PC-3 (cell line): ENCODE data around the gene SP140. TPM values are rescaled to one million over a fixed set of nuclear protein-coding genes. Genes with fewer than 3 reads are reported as not detected.
"Not testable (repeated sequence)": the region's sequence is repeated elsewhere in the genome, so short reads cannot be mapped to it uniquely, and the experiment has no call there.

ENCODE experiments used
- ATAC-seq: fragments of 200-7000 bp; cut with Tn5 transposase; 2 replicates; pipeline ENCODE4 v1.9.1; 2020; ENCODE audit warnings: mild to moderate bottlenecking, moderate library complexity
- BruUV-seq: library from RNA; stranded (reverse); fragments of 400-500 nt; replicated peaks from 2 replicates; lab custom pipeline; 2021; lab: Mats Ljungman, UMichigan
- CTCF ChIA-PET: fragments of 300-600 bp; sonication (Branson Sonifier 250); formaldehyde crosslinking; loops from one replicate; lab custom pipeline; 2022; ENCODE audit warnings: antibody characterized with exemption; lab: Charles Lee
- POLR2A ChIA-PET: fragments of 300-600 bp; sonication (Branson Sonifier 250); formaldehyde crosslinking; loops from one replicate; lab custom pipeline; 2022; ENCODE audit warnings: antibody characterized with exemption; ENCODE audit not compliant: unreplicated experiment; lab: Charles Lee
- DNase-seq: peaks from one replicate; pipeline ENCODE4 v3.0.0-alpha.2; 2015
- H2AFZ ChIP-seq: fragments of 300-600 bp; sonication (generic); 2 replicates; pipeline ENCODE4 v1.6.0; 2016; ENCODE audit warnings: antibody characterized with exemption, low read length
- H3F3A ChIP-seq: fragments of 300-600 bp; sonication (generic); one replicate; pipeline ENCODE4 v1.6.0; 2017; ENCODE audit warnings: antibody characterized with exemption, low read length, control low read depth, mild to moderate bottlenecking; ENCODE audit not compliant: unreplicated experiment
- H3K27ac ChIP-seq: fragments of 300-600 bp; sonication (generic); 2 replicates; pipeline ENCODE4 v1.5.1; 2016; ENCODE audit warnings: mild to moderate bottlenecking, low read length
- H3K27me3 ChIP-seq: fragments of 300-600 bp; sonication (generic); 2 replicates; pipeline ENCODE4 v1.6.1; 2016; ENCODE audit warnings: low read length, mixed read lengths
- H3K36me3 ChIP-seq: fragments of 300-600 bp; sonication (generic); 2 replicates; pipeline ENCODE4 v1.6.1; 2016; ENCODE audit warnings: low read depth, mixed run types, low read length, mixed read lengths
- H3K4me1 ChIP-seq: fragments of 300-600 bp; sonication (generic); 2 replicates; pipeline ENCODE4 v1.5.1; 2016; ENCODE audit warnings: low read length; ENCODE audit not compliant: insufficient read depth
- H3K4me2 ChIP-seq: fragments of 300-600 bp; sonication (generic); 2 replicates; pipeline ENCODE4 v1.6.0; 2016; ENCODE audit warnings: low read length
- H3K4me3 ChIP-seq: fragments of 300-600 bp; sonication (generic); 2 replicates; pipeline ENCODE4 v1.5.1; 2016; ENCODE audit warnings: mild to moderate bottlenecking, low read length, mixed read lengths
- H3K79me2 ChIP-seq: fragments of 300-600 bp; sonication (generic); 2 replicates; pipeline ENCODE4 v1.6.1; 2017; ENCODE audit warnings: low read length, mixed read lengths
- H3K9ac ChIP-seq: fragments of 300-600 bp; sonication (generic); 2 replicates; pipeline ENCODE4 v1.6.0; 2016; ENCODE audit warnings: mild to moderate bottlenecking, low read length
- H3K9me2 ChIP-seq: fragments of 300-600 bp; sonication (generic); replicated peaks from 2 replicates; pipeline ENCODE4 v1.6.1; 2016; ENCODE audit warnings: mixed run types, low read length, mixed read lengths
- H3K9me3 ChIP-seq: fragments of 300-600 bp; sonication (generic); 2 replicates; pipeline ENCODE4 v1.6.1; 2016; ENCODE audit warnings: low read length, mixed read lengths
- H4K20me1 ChIP-seq: fragments of 300-600 bp; sonication (generic); 2 replicates; pipeline ENCODE4 v1.6.1; 2016; ENCODE audit warnings: low read length, mixed read lengths
- CTCF ChIP-seq: fragments of 300-600 bp; sonication (generic); conservative IDR thresholded peaks from 2 replicates; pipeline ENCODE4 v1.5.1; 2017; ENCODE audit warnings: antibody characterized with exemption, low read depth, mild to moderate bottlenecking, low read length
- EZH2 ChIP-seq: fragments of 300-600 bp; sonication (generic); IDR thresholded peaks from one replicate; pipeline ENCODE4 v1.6.1; 2017; ENCODE audit warnings: antibody characterized with exemption, mild to moderate bottlenecking, low read length; ENCODE audit not compliant: unreplicated experiment
- EZH2phosphoT487 ChIP-seq: fragments of 300-600 bp; sonication (generic); IDR thresholded peaks from 2 replicates; pipeline ENCODE4 v1.6.1; 2018; ENCODE audit warnings: mild to moderate bottlenecking, antibody characterized with exemption, low read length, borderline replicate concordance
- intact Hi-C: fragments of 100-400 bp; cut with micrococcal nuclease; formaldehyde crosslinking; loops from 2 replicates; pipeline ENCODE4 v1.9.0; 2023
- total RNA-seq: library from RNA; depleted of rRNA; stranded (reverse); fragments of >200 nt; gene quantifications from 2 replicates; pipeline ENCODE4 v1.2.3, GENCODE V29; 2014

SP140 gene
- total RNA-seq, 1 experiment from 2014 or later: not detected

- Histone ChIP-seq H3K27ac (no peak overlapping the region), H3K4me3 (no peak overlapping the region), H3K27me3 (no peaks in the 10 kb centered on the region), H3K4me2 (no peak overlapping the region), H3K36me3 (no peaks in the 10 kb centered on the region), H3K4me1 (no peaks in the 10 kb centered on the region), H3K79me2 (no peaks in the 10 kb centered on the region), H4K20me1 (no peaks in the 10 kb centered on the region), H3K9ac (no peak overlapping the region), H3K9me2 (no peaks in the 10 kb centered on the region), H3F3A (no peaks in the 10 kb centered on the region), H3K9me3 (no peaks in the 10 kb centered on the region), H2AFZ (no peak overlapping the region)
- no peak for ATAC-seq
- POLR2A ChIA-PET: no interaction called here
- BruUV-seq: no TSS peak
- CTCF ChIA-PET: no interaction called here
- intact Hi-C loops: no loop called here
- TF ChIP-seq CTCF (no peak), EZH2 (no peak), EZH2phosphoT487 (no peak)
- no peak for DNase-seq
Measured at GRCh38 chr2:230306474-230306873, 80.9 kb downstream of the SP140 start.

GRCh38 chr2:230307485-230307884 lies 81.9 kb downstream of the SP140 start:
- Histone ChIP-seq H3K4me3 (no peak overlapping the region), H3K9me2 (no peaks in the 10 kb centered on the region), H4K20me1 (no peaks in the 10 kb centered on the region), H3K4me2 (no peak overlapping the region), H3K9me3 (no peaks in the 10 kb centered on the region), H3K9ac (no peak overlapping the region), H3F3A (no peaks in the 10 kb centered on the region), H3K79me2 (no peaks in the 10 kb centered on the region), H2AFZ (no peak overlapping the region), H3K36me3 (no peaks in the 10 kb centered on the region), H3K4me1 (no peaks in the 10 kb centered on the region), H3K27me3 (no peaks in the 10 kb centered on the region), H3K27ac (no peak overlapping the region)
- ChIA-PET CTCF (no interaction called here), POLR2A (no interaction called here)
- no TSS peak for BruUV-seq
- ATAC-seq: no peak
- no peak for TF ChIP-seq CTCF
- no peak for TF ChIP-seq EZH2phosphoT487
- TF ChIP-seq EZH2: no peak
- no peak for DNase-seq
- intact Hi-C loops: no loop called here

GRCh38 chr2:230308402-230309000 lies 83.0 kb downstream of the SP140 start:
- Histone ChIP-seq H3K9me2 (no peaks in the 10 kb centered on the region), H3K27ac (no peak overlapping the region), H3K9me3 (no peaks in the 10 kb centered on the region), H3K4me3 (no peak overlapping the region), H3K4me2 (no peak overlapping the region), H3K79me2 (no peaks in the 10 kb centered on the region), H2AFZ (no peak overlapping the region), H4K20me1 (no peaks in the 10 kb centered on the region), H3K27me3 (no peaks in the 10 kb centered on the region), H3K9ac (no peak overlapping the region), H3F3A (no peaks in the 10 kb centered on the region), H3K4me1 (no peaks in the 10 kb centered on the region), H3K36me3 (no peaks in the 10 kb centered on the region)
- no TSS peak for BruUV-seq
- ATAC-seq: no peak
- no peak for DNase-seq
- CTCF ChIA-PET: no interaction called here
- intact Hi-C loops: no loop called here
- POLR2A ChIA-PET: no interaction called here
- no peak for TF ChIP-seq EZH2

- H3F3A ChIP-seq, H3K9me3 ChIP-seq, POLR2A ChIA-PET, H3K4me3 ChIP-seq, H3K27ac ChIP-seq, H3K27me3 ChIP-seq, H2AFZ ChIP-seq, H3K9me2 ChIP-seq, H3K4me2 ChIP-seq, H3K9ac ChIP-seq, intact Hi-C loops, CTCF ChIA-PET, DNase-seq, H3K4me1 ChIP-seq, H3K79me2 ChIP-seq, H3K36me3 ChIP-seq, BruUV-seq, ATAC-seq, H4K20me1 ChIP-seq: not testable (repeated sequence)
Measured at GRCh38 chr2:230310792-230311191, 85.3 kb downstream of the SP140 start.

GRCh38 chr2:230311634-230312033 lies 86.1 kb downstream of the SP140 start:
- H3K4me2 ChIP-seq, H3K9ac ChIP-seq, DNase-seq, POLR2A ChIA-PET, H3K4me3 ChIP-seq, H3K36me3 ChIP-seq, H3K27ac ChIP-seq, H3K79me2 ChIP-seq, H3K4me1 ChIP-seq, intact Hi-C loops, H3K9me3 ChIP-seq, CTCF ChIA-PET, BruUV-seq, H4K20me1 ChIP-seq, ATAC-seq, H3K27me3 ChIP-seq, H3F3A ChIP-seq, H2AFZ ChIP-seq, H3K9me2 ChIP-seq: not testable (repeated sequence)
